B cell (primary cell): ENCODE data around the gene ATAD3A. TPM values are rescaled to one million over a fixed set of nuclear protein-coding genes. Genes with fewer than 3 reads are reported as not detected.
A peak's percentile ranks its signal among the peaks of the same experiment; 100 is the strongest.

Experiments
- ATAC-seq: fragments of 200-7000 bp; cut with Tn5 transposase; one replicate; pipeline ENCODE4 v1.10.0; 2021; ENCODE audit warnings: low read depth, mild to moderate bottlenecking, moderate number of reproducible peaks, moderate library complexity
- CTCF ChIA-PET: fragments of 350-600 bp; sonication (Branson Sonifier 250); formaldehyde crosslinking; loops from one replicate; lab custom pipeline; 2021; ENCODE audit warnings: antibody characterized with exemption, inconsistent platforms; lab: Charles Lee
- POLR2A ChIA-PET: fragments of 350-600 bp; sonication (Branson Sonifier 250); formaldehyde crosslinking; loops from one replicate; lab custom pipeline; 2021; ENCODE audit warnings: antibody characterized with exemption; lab: Charles Lee
- DNase-seq: peaks from one replicate; pipeline ENCODE4 v3.0.0; 2013
- H2AFZ ChIP-seq: 2 replicates; pipeline ENCODE4 v1.6.1; 2012; ENCODE audit warnings: mild to moderate bottlenecking, low read depth, low read length; ENCODE audit not compliant: insufficient read depth, poor library complexity, severe bottlenecking
- H3K27ac ChIP-seq, 2 donors: 1 replicate in 1 of 2; 2 replicates in 1 of 2; pipeline ENCODE4 v1.5.1; 2012 to 2013; ENCODE audit warnings: low read length in 2 of 2, mild to moderate bottlenecking in 2 of 2, moderate library complexity in 1 of 2
- H3K27me3 ChIP-seq, 4 experiments: fragments of 200-600 bp in 1 of 4; sonication (generic) in 1 of 4; replicated peaks in 1 of 4; 1 replicate in 2 of 4; 2 replicates in 2 of 4; pipeline versions ENCODE4 v1.6.1 to v1.7.0; 2013 to 2016; ENCODE audit warnings: low read length in 3 of 4, mild to moderate bottlenecking in 2 of 4, mixed read lengths in 1 of 4, moderate library complexity in 1 of 4; ENCODE audit not compliant: insufficient read depth in 4 of 4, control insufficient read depth in 3 of 4; ENCODE audit errors: control extremely low read depth in 1 of 4
- H3K36me3 ChIP-seq, 2 experiments: replicated peaks in 1 of 2; 1 replicate in 1 of 2; 2 replicates in 1 of 2; pipeline versions ENCODE4 v1.6.1 to v1.7.1; 2013; ENCODE audit warnings: low read length in 1 of 2; ENCODE audit not compliant: insufficient read depth in 2 of 2, control insufficient read depth in 1 of 2; ENCODE audit errors: control extremely low read depth in 1 of 2, extremely low read depth in 1 of 2
- H3K4me1 ChIP-seq, 2 donors: fragments of 200-600 bp in 1 of 2; sonication (generic) in 1 of 2; 1 replicate in 1 of 2; 2 replicates in 1 of 2; pipeline versions ENCODE4 v1.5.1 to v1.6.1; 2013 to 2017; ENCODE audit warnings: low read length in 2 of 2; ENCODE audit not compliant: control insufficient read depth in 2 of 2, insufficient read depth in 2 of 2
- H3K4me2 ChIP-seq: replicated peaks from 2 replicates; pipeline ENCODE3; 2012; ENCODE audit warnings: mild to moderate bottlenecking, low read depth, low read length; ENCODE audit not compliant: poor library complexity, severe bottlenecking
- H3K4me3 ChIP-seq, 5 experiments: fragments of 200-600 bp in 1 of 5; sonication (generic) in 1 of 5; 1 replicate in 3 of 5; 2 replicates in 2 of 5; pipeline versions ENCODE4 v1.5.1 to v1.7.0; 2011 to 2016; ENCODE audit warnings: low read length in 4 of 5, mild to moderate bottlenecking in 4 of 5, low read depth in 2 of 5, control low read depth in 1 of 5, moderate library complexity in 1 of 5; ENCODE audit not compliant: insufficient read depth in 1 of 5; ENCODE audit errors: control extremely low read depth in 1 of 5, extremely low read depth in 1 of 5
- H3K79me2 ChIP-seq: fragments of 200-600 bp; sonication (generic); one replicate; pipeline ENCODE4 v1.6.0; 2016; ENCODE audit warnings: low read length; ENCODE audit not compliant: control insufficient read depth, insufficient read depth
- H3K9ac ChIP-seq: fragments of 200-600 bp; sonication (generic); 2 replicates; pipeline ENCODE4 v1.6.1; 2017; ENCODE audit warnings: mild to moderate bottlenecking, low read length, moderate library complexity
- H3K9me3 ChIP-seq, 3 donors: one replicate each; pipeline versions ENCODE4 v1.6.1 to v1.7.1; 2013; ENCODE audit warnings: low read length in 2 of 3; ENCODE audit not compliant: control insufficient read depth in 2 of 3, insufficient read depth in 1 of 3; ENCODE audit errors: control extremely low read depth in 1 of 3
- H4K20me1 ChIP-seq: 2 replicates; pipeline ENCODE4 v1.6.0; 2012; ENCODE audit warnings: mild to moderate bottlenecking, low read length; ENCODE audit not compliant: insufficient read depth, control insufficient read depth, poor library complexity, severe bottlenecking
- H3K27ac Mint-ChIP-seq: one replicate; pipeline ENCODE4 v1.8.0; 2021; ENCODE audit warnings: mixed read lengths
- H3K27me3 Mint-ChIP-seq: one replicate; pipeline ENCODE4 v1.8.0; 2021; ENCODE audit warnings: mixed read lengths
- H3K4me1 Mint-ChIP-seq: one replicate; pipeline ENCODE4 v1.8.0; 2021; ENCODE audit warnings: mixed read lengths
- H3K4me3 Mint-ChIP-seq: one replicate; pipeline ENCODE4 v1.8.0; 2021; ENCODE audit warnings: mixed read lengths
- H3K9me3 Mint-ChIP-seq: one replicate; pipeline ENCODE4 v1.8.0; 2022; ENCODE audit warnings: mixed read lengths; ENCODE audit not compliant: insufficient read depth
- CTCF ChIP-seq: fragments of 200-600 bp; IDR thresholded peaks from one replicate; pipeline ENCODE4 v1.8.0; 2022; ENCODE audit warnings: antibody characterized with exemption, mild to moderate bottlenecking
- EZH2 ChIP-seq: IDR thresholded peaks from 2 replicates; pipeline ENCODE4 v1.6.1; 2012; ENCODE audit warnings: borderline replicate concordance, low read depth, mild to moderate bottlenecking, moderate library complexity, low read length; ENCODE audit not compliant: insufficient read depth, poor library complexity, severe bottlenecking
- WGBS: methylation state at CpG from one replicate; pipeline ENCODE4 v1.1.5; 2013; ENCODE audit warnings: missing lambda C conversion rate; ENCODE audit not compliant: insufficient coverage; 5-methylcytosine and 5-hydroxymethylcytosine counted together
- intact Hi-C: fragments of 100-400 bp; cut with micrococcal nuclease; formaldehyde crosslinking; loops from one replicate; pipeline ENCODE4 v1.10.0; 2022
- polyA minus RNA-seq: library from RNA; depleted of rRNA, polyadenylated mRNA; stranded (reverse); fragments of >200 nt; gene quantifications from 2 replicates; pipeline ENCODE4 v1.2.3, GENCODE V29; 2012
- polyA plus RNA-seq: library from polyadenylated mRNA; depleted of rRNA; stranded (reverse); fragments of >200 nt; gene quantifications from 2 replicates; pipeline ENCODE4 v1.2.3, GENCODE V29; 2012
- total RNA-seq, 2 donors: library from RNA; stranded (reverse); fragments of 120-200 nt in 1 of 2; gene quantifications; 1 replicate in 1 of 2; 2 replicates in 1 of 2; pipeline versions ENCODE4 v1.2.3 to v1.2.4, GENCODE V29; 2013 to 2022

ATAD3A gene
- total RNA-seq (17.5 and 22.9 TPM in 2 replicates), polyA plus RNA-seq (17.8 and 18.2 TPM in 2 replicates), polyA minus RNA-seq (15.7 and 18.6 TPM in 2 replicates)
- total RNA-seq (2013): 11.1 TPM

- Histone ChIP-seq H3K79me2 (peaks cover 12% of the 10 kb centered on the region), H4K20me1 (no peaks in the 10 kb centered on the region), H3K4me3 (peak within 1 kb of the TSS; percentile 47 to 92 (median 87)), H3K27me3 (no peaks in the 10 kb centered on the region), H3K27ac (peak within 1 kb of the TSS; percentile 90 to 94), H3K9me3 (no peaks in the 10 kb centered on the region), H3K9ac (peak within 1 kb of the TSS; percentile 69), H3K36me3 (no peaks in the 10 kb centered on the region), H3K4me2 (peak within 1 kb of the TSS; percentile 93), H3K4me1 (peaks cover 6 to 10% of the 10 kb centered on the region in 2 donors), H2AFZ (peak within 1 kb of the TSS; percentile 76)
- CTCF ChIA-PET: no interaction called here
- Mint-ChIP-seq H3K9me3 (no peaks in the 10 kb centered on the region), H3K4me1 (peaks cover 13% of the 10 kb centered on the region), H3K27ac (peak within 1 kb of the TSS; percentile 94), H3K27me3 (no peaks in the 10 kb centered on the region), H3K4me3 (peak within 1 kb of the TSS; percentile 95)
- intact Hi-C loops: loop anchor here (1.0 to 2.0 kb wide), 3 partner anchors 40 to 104 kb away; partner anchors contain the start of genes ATAD3B, MIB2 and SSU72
- TF ChIP-seq CTCF: no peak
- no peak for TF ChIP-seq EZH2
- POLR2A ChIA-PET: interaction anchor here (0.6 to 0.7 kb wide), 2 partner anchors 220 to 414 kb away, joined by 3 read pairs; no protein-coding TSS in a partner anchor
- ATAC-seq (peak; percentile 94), DNase-seq (peak; percentile 97)
- under 1% methylated on average over 99 of the region's 99 CpGs for WGBS
These were observed at the start of gene ATAD3A for GRCh38 chr1:1511533-1512285. TSS of gene ATAD3A (plus strand) at chr1:1512162. CDS start at chr1:1512269, 107 bp downstream.
